Sigmoid colon (tissue), 7 donors: ENCODE results near the gene BCAS1. TPM values are rescaled to one million over a fixed set of nuclear protein-coding genes. Genes with fewer than 3 reads are reported as not detected.

Source experiments
- DNase-seq: peaks from one replicate; pipeline ENCODE4 v3.0.0-alpha.2; 2019
- H3K27ac ChIP-seq, 4 donors: fragments of 200-600 bp; sonication (generic); one replicate each; pipeline ENCODE4 v1.5.1; 2016 to 2019; ENCODE audit warnings: mild to moderate bottlenecking in 1 of 4
- H3K27me3 ChIP-seq, 3 donors: fragments of 200-600 bp; sonication (generic); one replicate each; pipeline ENCODE4 v1.5.1; 2019; ENCODE audit warnings: mild to moderate bottlenecking in 1 of 3
- H3K36me3 ChIP-seq, 4 donors: fragments of 200-600 bp; sonication (generic); one replicate each; pipeline ENCODE4 v1.5.1; 2016 to 2019
- H3K4me1 ChIP-seq, 4 donors: fragments of 200-600 bp; sonication (generic); one replicate each; pipeline ENCODE4 v1.5.1; 2017 to 2019
- H3K4me3 ChIP-seq, 4 donors: fragments of 200-600 bp; sonication (generic); one replicate each; pipeline ENCODE4 v1.5.1; 2017 to 2019; ENCODE audit warnings: mild to moderate bottlenecking in 2 of 4, moderate library complexity in 1 of 4
- H3K9me3 ChIP-seq, 4 donors: fragments of 200-600 bp in 3 of 4; sonication (generic) in 3 of 4; one replicate each; pipeline versions ENCODE4 v1.5.1 to v1.6.1; 2013 to 2019
- EP300 ChIP-seq, 4 donors: sonication (generic); formaldehyde crosslinking; IDR thresholded peaks; one replicate each; pipeline ENCODE4 v1.6.1; 2017; ENCODE audit warnings: antibody characterized with exemption in 4 of 4
- POLR2A ChIP-seq, 2 donors: fragments of 450-650 bp; IDR thresholded peaks; one replicate each; pipeline ENCODE4 v1.6.1; 2016; ENCODE audit warnings: antibody characterized with exemption in 2 of 2, mild to moderate bottlenecking in 2 of 2, moderate library complexity in 2 of 2
- POLR2AphosphoS5 ChIP-seq, 4 donors: sonication (generic); formaldehyde crosslinking; IDR thresholded peaks; one replicate each; pipeline ENCODE4 v1.6.1; 2017; ENCODE audit warnings: antibody characterized with exemption in 4 of 4
- WGBS, 2 donors: extraction: QIAGEN DNeasy Blood & Tissue Kit; methylation state at CpG; one replicate each; pipeline ENCODE4 v1.1.7; 2013; 5-methylcytosine and 5-hydroxymethylcytosine counted together
- intact Hi-C: fragments of 100-400 bp; cut with DNase I; formaldehyde crosslinking; loops from one replicate; pipeline ENCODE4 v1.15.1; 2023
- polyA plus RNA-seq, 3 donors: library from polyadenylated mRNA; stranded (reverse); fragments of 200-250 nt; gene quantifications; one replicate each; pipeline ENCODE4 v1.2.3, GENCODE V29; 2013
- total RNA-seq, 4 donors: library from RNA; depleted of rRNA; stranded (reverse); fragments of >200 nt; gene quantifications; one replicate each; pipeline ENCODE4 v1.1.0, GENCODE V29; 2016
- TF ChIP-seq, protein P1 (sequence below), 4 experiments: fragments of 450-650 bp in 3 of 4; fragments of 200-600 bp in 1 of 4; IDR thresholded peaks; one replicate each; pipeline ENCODE4 v1.5.1; 2016 to 2019; ENCODE audit warnings: antibody characterized with exemption in 4 of 4, mild to moderate bottlenecking in 3 of 4, moderate library complexity in 2 of 4
- donor health status: healthy with polysubstance abuse.
- donor health status: Bipolar disorder and iron deficiency.
- donor health status: healthy.

Gene BCAS1, protein sequence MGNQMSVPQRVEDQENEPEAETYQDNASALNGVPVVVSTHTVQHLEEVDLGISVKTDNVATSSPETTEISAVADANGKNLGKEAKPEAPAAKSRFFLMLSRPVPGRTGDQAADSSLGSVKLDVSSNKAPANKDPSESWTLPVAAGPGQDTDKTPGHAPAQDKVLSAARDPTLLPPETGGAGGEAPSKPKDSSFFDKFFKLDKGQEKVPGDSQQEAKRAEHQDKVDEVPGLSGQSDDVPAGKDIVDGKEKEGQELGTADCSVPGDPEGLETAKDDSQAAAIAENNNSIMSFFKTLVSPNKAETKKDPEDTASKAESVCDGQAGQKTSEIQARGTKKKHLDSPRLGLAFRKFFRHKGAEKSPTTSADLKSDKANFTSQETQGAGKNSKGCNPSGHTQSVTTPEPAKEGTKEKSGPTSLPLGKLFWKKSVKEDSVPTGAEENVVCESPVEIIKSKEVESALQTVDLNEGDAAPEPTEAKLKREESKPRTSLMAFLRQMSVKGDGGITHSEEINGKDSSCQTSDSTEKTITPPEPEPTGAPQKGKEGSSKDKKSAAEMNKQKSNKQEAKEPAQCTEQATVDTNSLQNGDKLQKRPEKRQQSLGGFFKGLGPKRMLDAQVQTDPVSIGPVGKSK
- 1 to 10 TPM in 1 of 4 donors, under 1 TPM in 1, not detected in 2; 0.71 to 2.2 TPM for total RNA-seq
- 100 to 1,000 TPM in 2 of 3 donors, 10 to 100 TPM in 1; 35.4 to 198 (median 154) TPM for polyA plus RNA-seq

DNA sequence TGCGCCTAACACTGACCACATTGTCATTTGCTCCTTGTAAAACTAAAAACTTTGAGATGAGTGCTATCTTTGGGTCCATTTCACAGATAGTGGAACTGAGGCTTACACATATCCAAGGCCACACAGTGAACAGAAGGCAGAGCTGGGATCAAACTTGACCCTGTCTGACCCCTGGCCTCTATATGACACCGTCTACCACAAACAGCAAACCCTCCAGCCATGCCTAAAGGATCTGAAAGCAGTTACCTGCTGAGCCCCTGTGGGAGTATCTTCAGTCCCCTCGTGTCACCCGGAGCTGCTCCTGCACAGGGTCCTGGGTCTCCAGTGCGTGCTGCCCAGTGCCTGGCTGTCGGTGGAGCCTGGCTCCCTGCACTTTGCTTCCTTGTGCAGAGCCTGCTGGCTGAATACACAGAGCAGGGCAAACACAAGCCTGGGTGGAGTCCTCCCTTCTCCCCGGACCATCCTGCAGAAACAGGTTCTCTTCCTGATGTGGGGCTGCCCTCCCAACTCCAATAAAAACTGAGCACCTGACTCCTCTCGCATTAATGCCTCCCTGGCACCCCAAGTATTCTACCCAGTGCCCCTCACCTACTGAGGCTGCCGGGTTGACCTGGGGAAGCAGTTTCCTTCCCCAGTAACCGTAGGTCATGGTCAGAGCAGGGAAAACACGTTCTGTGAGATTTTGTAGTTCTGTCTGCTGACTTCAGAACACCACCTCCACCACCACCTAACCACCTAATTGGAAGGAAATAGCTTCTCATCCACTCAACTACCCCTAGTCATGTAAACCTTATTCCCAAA, at the start of gene BCAS1:
Gene BCAS1, minus strand, starts transcription at position 408 of the 801 bp plus-strand sequence. CDS start 11,876 bp downstream, outside the sequence.
- Histone ChIP-seq H3K27me3 (no peaks in the 10 kb centered on the region), H3K27ac (no peak within 1 kb of the TSS), H3K4me3 (no peak within 1 kb of the TSS), H3K36me3 (no peaks in the 10 kb centered on the region), H3K9me3 (no peaks in the 10 kb centered on the region), H3K4me1 (no peaks in the 10 kb centered on the region)
- no peak for DNase-seq
- 20 to 64% methylated on average over 11 of the region's 11 CpGs for WGBS, 2 donors
- intact Hi-C loops, result no loop called here
- TF ChIP-seq EP300 (IDR thresholded peaks at IDR 0.05) (no peak), POLR2AphosphoS5 (IDR thresholded peaks at IDR 0.05) (no peak), POLR2A (IDR thresholded peaks at IDR 0.05) (peak in 1 of 2 donors; percentile 67)

DNA sequence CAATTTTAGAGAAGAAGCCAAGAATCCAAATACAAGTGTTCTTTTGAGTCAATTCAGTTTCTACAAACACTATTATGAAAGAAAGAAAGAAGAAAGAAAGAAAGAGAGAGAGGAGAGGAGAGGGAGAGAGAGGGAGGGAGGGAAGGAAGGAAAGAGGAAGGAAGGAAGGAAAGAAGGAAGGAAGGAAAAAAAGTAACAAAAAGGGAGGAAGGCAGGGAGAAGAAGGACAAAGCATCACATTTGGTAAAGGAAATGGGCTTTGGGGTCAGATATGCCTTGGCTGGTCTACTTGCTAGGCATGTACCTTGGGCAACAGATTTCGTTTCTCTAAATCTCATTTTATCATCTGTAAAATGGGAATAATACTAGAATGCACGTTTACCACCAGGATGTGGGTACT, 49.4 kb upstream of the BCAS1 start:
- H3K9me3 ChIP-seq, result no peaks in the 10 kb centered on the region
- intact Hi-C loops, result no loop called here
- WGBS, 2 donors, result 81% methylated on average over 2 of the region's 2 CpGs
- H3K36me3 ChIP-seq, result no peaks in the 10 kb centered on the region
- no peaks in the 10 kb centered on the region for H3K4me1 ChIP-seq
- no peak for TF ChIP-seq EP300 (IDR thresholded peaks at IDR 0.05)
- TF ChIP-seq, protein P1, sequence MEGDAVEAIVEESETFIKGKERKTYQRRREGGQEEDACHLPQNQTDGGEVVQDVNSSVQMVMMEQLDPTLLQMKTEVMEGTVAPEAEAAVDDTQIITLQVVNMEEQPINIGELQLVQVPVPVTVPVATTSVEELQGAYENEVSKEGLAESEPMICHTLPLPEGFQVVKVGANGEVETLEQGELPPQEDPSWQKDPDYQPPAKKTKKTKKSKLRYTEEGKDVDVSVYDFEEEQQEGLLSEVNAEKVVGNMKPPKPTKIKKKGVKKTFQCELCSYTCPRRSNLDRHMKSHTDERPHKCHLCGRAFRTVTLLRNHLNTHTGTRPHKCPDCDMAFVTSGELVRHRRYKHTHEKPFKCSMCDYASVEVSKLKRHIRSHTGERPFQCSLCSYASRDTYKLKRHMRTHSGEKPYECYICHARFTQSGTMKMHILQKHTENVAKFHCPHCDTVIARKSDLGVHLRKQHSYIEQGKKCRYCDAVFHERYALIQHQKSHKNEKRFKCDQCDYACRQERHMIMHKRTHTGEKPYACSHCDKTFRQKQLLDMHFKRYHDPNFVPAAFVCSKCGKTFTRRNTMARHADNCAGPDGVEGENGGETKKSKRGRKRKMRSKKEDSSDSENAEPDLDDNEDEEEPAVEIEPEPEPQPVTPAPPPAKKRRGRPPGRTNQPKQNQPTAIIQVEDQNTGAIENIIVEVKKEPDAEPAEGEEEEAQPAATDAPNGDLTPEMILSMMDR (IDR thresholded peaks at IDR 0.05), result no peak
- TF ChIP-seq POLR2AphosphoS5 (IDR thresholded peaks at IDR 0.05), result no peak
- TF ChIP-seq POLR2A (IDR thresholded peaks at IDR 0.05), result no peak
- H3K27ac ChIP-seq, result no peak overlapping the region
- DNase-seq, result no peak
- H3K27me3 ChIP-seq, result no peaks in the 10 kb centered on the region
- no peak overlapping the region for H3K4me3 ChIP-seq

DNA sequence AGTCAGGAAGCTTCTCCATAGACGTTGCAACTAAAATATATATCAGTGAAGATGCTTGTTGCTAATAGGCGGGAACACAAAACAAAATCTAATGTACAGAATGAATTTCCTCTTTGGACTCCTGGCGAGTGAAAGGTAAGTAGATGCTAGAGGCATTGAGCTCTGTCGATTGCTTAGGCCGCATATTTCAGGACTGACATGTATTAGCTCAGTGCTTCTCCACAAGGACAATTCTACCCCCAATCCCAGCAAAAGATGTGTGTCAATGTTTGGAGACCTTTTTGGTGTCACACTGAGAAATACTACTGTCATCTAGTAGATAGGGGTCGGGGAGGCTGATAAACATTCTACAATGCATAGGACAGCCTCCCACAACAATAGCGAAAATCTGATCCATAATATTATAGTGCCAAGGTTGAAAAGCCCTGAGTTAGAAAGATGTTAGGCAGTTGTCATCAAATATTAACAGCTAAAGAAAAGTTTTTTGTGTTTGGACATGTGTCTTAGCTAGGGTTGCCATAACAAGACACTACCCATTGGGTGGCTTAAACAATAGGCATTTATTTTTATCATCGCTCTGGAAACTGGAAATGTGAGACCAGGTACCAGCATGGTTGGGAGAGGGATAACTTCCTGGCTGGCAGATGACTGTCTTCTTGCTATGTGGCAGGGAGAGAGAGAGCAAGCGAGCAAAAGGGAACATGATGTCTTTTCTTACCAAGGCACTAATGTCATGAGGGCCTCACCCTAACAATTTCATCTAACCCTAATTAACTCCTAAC, 48.0 kb upstream of the BCAS1 start:
- Histone ChIP-seq H3K4me1 (no peaks in the 10 kb centered on the region), H3K36me3 (no peaks in the 10 kb centered on the region), H3K27ac (no peak overlapping the region), H3K4me3 (no peak overlapping the region), H3K27me3 (no peaks in the 10 kb centered on the region), H3K9me3 (no peaks in the 10 kb centered on the region)
- no peak for TF ChIP-seq EP300 (IDR thresholded peaks at IDR 0.05)
- no peak for TF ChIP-seq POLR2AphosphoS5 (IDR thresholded peaks at IDR 0.05)
- TF ChIP-seq POLR2A (IDR thresholded peaks at IDR 0.05), result no peak
- TF ChIP-seq, protein P1 (IDR thresholded peaks at IDR 0.05), result no peak
- 79 to 81% methylated on average over 9 of the region's 9 CpGs for WGBS, 2 donors
- DNase-seq, result no peak
- intact Hi-C loops, result no loop called here

DNA sequence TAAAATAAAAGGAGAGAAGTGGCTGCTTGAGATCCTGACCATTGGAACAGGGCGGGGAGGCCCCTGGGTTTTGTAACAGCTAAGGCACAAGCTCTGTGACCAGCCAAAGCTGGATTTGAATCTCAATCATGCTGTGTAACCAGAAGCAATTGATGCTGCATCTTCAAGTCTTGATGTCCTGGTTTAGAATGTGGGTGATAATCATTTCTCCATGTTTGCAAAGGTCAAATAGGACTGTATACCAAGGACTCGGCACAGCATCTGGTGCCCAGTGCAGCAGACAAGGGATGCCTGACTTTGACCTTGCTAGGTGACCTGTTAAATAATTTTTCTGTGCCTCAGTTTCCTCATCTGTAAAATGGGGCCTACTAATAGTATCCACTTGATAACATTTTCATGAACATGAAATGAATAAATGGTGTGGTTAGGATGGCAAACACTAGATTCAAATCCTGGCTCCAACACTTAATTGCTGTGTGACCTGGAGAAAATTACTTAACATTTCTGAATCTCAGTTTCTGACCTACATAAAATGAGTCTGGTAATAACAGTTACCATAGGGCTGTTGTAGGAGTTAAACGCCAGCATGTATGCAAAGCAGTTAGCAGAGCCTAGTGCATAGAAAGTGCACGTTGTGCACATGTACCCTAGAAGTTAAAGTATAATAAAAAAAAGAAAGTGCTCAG, 46.3 kb upstream of the BCAS1 start:
- no peaks in the 10 kb centered on the region for H3K27me3 ChIP-seq
- no peak overlapping the region for H3K27ac ChIP-seq
- intact Hi-C loops, result no loop called here
- H3K4me1 ChIP-seq, result no peaks in the 10 kb centered on the region
- DNase-seq, result no peak
- TF ChIP-seq POLR2AphosphoS5 (IDR thresholded peaks at IDR 0.05) (no peak), POLR2A (IDR thresholded peaks at IDR 0.05) (no peak), EP300 (IDR thresholded peaks at IDR 0.05) (no peak)
- TF ChIP-seq, protein P1 (IDR thresholded peaks at IDR 0.05), result no peak
- H3K36me3 ChIP-seq, result no peaks in the 10 kb centered on the region
- WGBS, 2 donors, result 81 to 92% methylated on average over 4 of the region's 4 CpGs
- H3K4me3 ChIP-seq, result no peak overlapping the region
- H3K9me3 ChIP-seq, result no peaks in the 10 kb centered on the region
